NAMALWA (cell line): ENCODE results near the gene ANTKMT.

Experiments used
- DNase-seq: peaks from one replicate; pipeline ENCODE4 v3.0.0-alpha.2; 2015; ENCODE audit warnings: low spot score

The ANTKMT gene

GRCh38 chr16:764848-765487, 44.0 kb downstream of the ANTKMT start:
- no peak for DNase-seq

GRCh38 chr16:765488-765865, 44.5 kb downstream of the ANTKMT start:
- DNase-seq = no peak

- DNase-seq = no peak
Measured at GRCh38 chr16:766008-766819, 45.3 kb downstream of the ANTKMT start.

- no peak for DNase-seq
Measured at GRCh38 chr16:766820-767640, 46.1 kb downstream of the ANTKMT start.

GRCh38 chr16:767743-768235, 46.8 kb downstream of the ANTKMT start:
- DNase-seq = no peak

GRCh38 chr16:768428-768827, 47.5 kb downstream of the ANTKMT start:
- DNase-seq = no peak

- DNase-seq = no peak
Measured at GRCh38 chr16:769184-769784, 48.3 kb downstream of the ANTKMT start.

- no peak for DNase-seq
Measured at GRCh38 chr16:769934-770333, 49.0 kb downstream of the ANTKMT start.

GRCh38 chr16:770411-770810, 49.5 kb downstream of the ANTKMT start:
- no peak for DNase-seq
